Suppressor macrophage treated with lipopolysaccharide for 1 hour (primary cell): ENCODE results near the gene ASTL.

Experiments
- DNase-seq, 3 donors: peaks; one replicate each; pipeline ENCODE4 v3.0.0-alpha.2; 2020 to 2022

Gene ASTL

DNA sequence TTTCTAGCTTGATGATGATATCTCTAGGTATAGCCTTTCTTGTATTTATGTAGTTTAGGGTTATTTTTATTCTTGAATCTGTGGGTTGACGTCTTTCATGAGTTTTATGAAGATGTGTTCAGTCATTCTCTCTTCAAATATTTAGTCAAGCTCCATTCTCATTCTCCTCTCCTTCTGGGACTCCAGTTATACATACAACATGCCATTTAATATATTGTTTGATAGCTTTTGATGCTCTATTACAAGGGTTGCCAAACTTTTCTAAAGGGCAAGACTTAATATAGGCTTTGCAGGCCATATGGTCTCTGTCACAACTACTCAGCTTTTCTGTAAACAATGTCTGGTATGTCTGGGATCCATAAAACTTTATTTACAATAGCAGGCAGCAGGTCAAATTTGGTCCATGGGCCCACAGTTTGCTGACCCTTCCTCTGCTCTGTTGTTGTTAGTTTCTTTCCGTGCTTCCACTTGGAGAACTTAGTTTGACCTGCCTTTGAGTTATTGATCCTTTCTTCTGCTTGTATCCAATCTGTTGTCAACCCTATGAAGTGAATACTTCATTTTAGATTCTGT, 63.0 kb downstream of the ASTL start:
- no peak for DNase-seq

DNA sequence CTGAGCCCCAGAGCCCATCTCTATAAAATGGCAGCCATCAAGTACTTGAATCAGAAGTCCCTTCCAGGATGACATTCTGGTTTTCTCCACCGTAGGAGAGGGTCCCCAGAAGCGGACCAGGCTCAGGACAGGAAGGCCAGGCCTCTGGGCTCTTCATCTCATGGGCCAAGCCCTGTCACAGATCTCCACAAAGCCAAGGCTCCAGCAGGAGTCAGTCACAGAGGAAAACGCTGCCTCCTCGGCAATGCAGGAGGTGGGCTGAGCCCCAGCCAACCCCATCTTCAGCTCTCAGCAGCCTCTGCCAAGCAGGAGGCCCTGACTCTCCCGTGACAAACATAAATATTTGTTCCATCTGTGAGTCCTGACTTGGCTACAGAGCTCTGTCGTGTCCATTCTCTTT, 64.1 kb downstream of the ASTL start:
- no peak for DNase-seq

DNA sequence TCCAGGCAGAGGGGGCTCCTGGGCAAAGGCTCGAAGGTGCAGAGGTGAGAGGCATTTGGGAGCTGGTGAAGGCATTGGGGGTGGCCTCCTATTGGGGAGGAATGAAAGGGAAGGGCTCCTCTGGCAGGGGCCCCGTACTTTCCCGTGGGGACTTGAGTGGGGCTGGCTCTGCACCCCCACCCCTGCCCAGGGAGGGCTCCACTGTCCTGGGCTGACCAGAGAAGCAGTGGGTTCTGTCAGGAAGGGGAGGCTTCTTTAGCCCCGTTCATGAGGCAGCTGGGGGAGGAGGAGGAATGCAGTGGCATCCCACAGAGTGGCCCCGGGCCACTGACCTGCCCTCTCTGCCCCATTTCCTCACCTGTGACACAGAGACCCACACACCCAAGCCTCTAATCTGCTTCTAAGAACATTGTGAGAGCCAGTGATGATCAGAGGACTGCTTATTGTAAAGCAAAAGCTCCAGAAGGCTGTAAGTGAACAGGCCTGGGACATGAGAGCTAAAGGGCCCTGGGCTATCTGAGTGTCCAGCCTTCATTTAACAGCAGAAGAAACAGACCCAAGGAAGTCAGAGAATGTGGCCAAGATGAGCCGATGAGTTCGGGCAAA, 65.0 kb downstream of the ASTL start:
- DNase-seq, result no peak
